DOHH2 (cell line): Measurements from ENCODE around the gene STRN.

Experiments
- H3F3A ChIP-seq: fragments of 200-600 bp; sonication (generic), shearing (Covaris generic); 2 replicates; pipeline ENCODE4 v1.6.0; 2016; ENCODE audit warnings: antibody characterized with exemption, mild to moderate bottlenecking; ENCODE audit not compliant: control insufficient read depth, insufficient read depth
- H3K27ac ChIP-seq: fragments of 200-600 bp; sonication (generic); 2 replicates; pipeline ENCODE4 v1.5.1; 2014; ENCODE audit warnings: low read depth, mild to moderate bottlenecking, low read length, moderate library complexity
- H3K27me3 ChIP-seq: fragments of 200-600 bp; sonication (generic); 2 replicates; pipeline ENCODE4 v1.6.1; 2014; ENCODE audit warnings: mild to moderate bottlenecking, low read length, mixed read lengths; ENCODE audit not compliant: control insufficient read depth
- H3K36me3 ChIP-seq: fragments of 200-600 bp; sonication (generic); 2 replicates; pipeline ENCODE4 v1.6.1; 2014; ENCODE audit warnings: mild to moderate bottlenecking, low read length, moderate library complexity, mixed read lengths; ENCODE audit not compliant: control insufficient read depth
- H3K4me1 ChIP-seq: fragments of 200-600 bp; sonication (generic); 2 replicates; pipeline ENCODE4 v1.6.1; 2014; ENCODE audit warnings: mild to moderate bottlenecking, low read length, mixed read lengths; ENCODE audit not compliant: control insufficient read depth
- H3K4me2 ChIP-seq: fragments of 200-600 bp; sonication (generic); 2 replicates; pipeline ENCODE4 v1.6.0; 2014; ENCODE audit warnings: mild to moderate bottlenecking, low read length, moderate library complexity
- H3K4me3 ChIP-seq: fragments of 200-600 bp; sonication (generic); 2 replicates; pipeline ENCODE4 v1.5.1; 2014; ENCODE audit warnings: mild to moderate bottlenecking, low read length, mixed read lengths
- H3K79me2 ChIP-seq: fragments of 200-600 bp; sonication (generic); 2 replicates; pipeline ENCODE4 v1.6.1; 2014; ENCODE audit warnings: mild to moderate bottlenecking, low read length, mixed read lengths; ENCODE audit not compliant: control insufficient read depth
- H3K9me2 ChIP-seq: fragments of 200-600 bp; sonication (generic); replicated peaks from 2 replicates; pipeline ENCODE4 v1.6.1; 2014; ENCODE audit warnings: mild to moderate bottlenecking, low read length, mixed read lengths; ENCODE audit not compliant: control insufficient read depth
- H3K9me3 ChIP-seq: fragments of 200-600 bp; sonication (generic); 2 replicates; pipeline ENCODE4 v1.6.1; 2014; ENCODE audit warnings: antibody characterized with exemption, low read length, mixed read lengths; ENCODE audit not compliant: control insufficient read depth, insufficient read depth
- H4K20me1 ChIP-seq: fragments of 200-600 bp; sonication (generic); 2 replicates; pipeline ENCODE4 v1.6.0; 2014; ENCODE audit warnings: low read depth, mild to moderate bottlenecking, antibody characterized with exemption, low read length, moderate library complexity; ENCODE audit not compliant: control insufficient read depth, insufficient read depth
- CTCF ChIP-seq: fragments of 200-600 bp; sonication (generic); IDR thresholded peaks from one replicate; pipeline ENCODE4 v1.5.1; 2014; ENCODE audit warnings: antibody characterized with exemption, mild to moderate bottlenecking, low read depth, low read length; ENCODE audit not compliant: poor library complexity, severe bottlenecking
- EZH2phosphoT487 ChIP-seq: fragments of 200-600 bp; sonication (generic); IDR thresholded peaks from 2 replicates; pipeline ENCODE4 v1.6.1; 2017; ENCODE audit warnings: borderline replicate concordance, mild to moderate bottlenecking, antibody characterized with exemption, low read length, moderate library complexity, mixed read lengths

STRN gene

GRCh38 chr2:36921984-36922383 lies 44.4 kb downstream of the STRN start:
- Histone ChIP-seq H3K4me2 (no peak overlapping the region), H3K27me3 (no peaks in the 10 kb centered on the region), H3K4me1 (peaks cover 7% of the 10 kb centered on the region), H3K27ac (no peak overlapping the region), H3F3A (peaks cover 8% of the 10 kb centered on the region), H3K9me2 (no peaks in the 10 kb centered on the region), H3K79me2 (no peaks in the 10 kb centered on the region), H3K36me3 (no peaks in the 10 kb centered on the region), H4K20me1 (no peaks in the 10 kb centered on the region), H3K4me3 (no peak overlapping the region), H3K9me3 (no peaks in the 10 kb centered on the region)
- TF ChIP-seq EZH2phosphoT487, result no peak
- no peak for TF ChIP-seq CTCF

GRCh38 chr2:36919041-36919837 lies 47.1 kb downstream of the STRN start:
- Histone ChIP-seq H3K36me3 (no peaks in the 10 kb centered on the region), H3K9me3 (no peaks in the 10 kb centered on the region), H3K4me3 (no peak overlapping the region), H3K27ac (no peak overlapping the region), H3K27me3 (no peaks in the 10 kb centered on the region), H3K4me2 (no peak overlapping the region), H4K20me1 (no peaks in the 10 kb centered on the region), H3K4me1 (peaks cover 12% of the 10 kb centered on the region), H3F3A (peaks cover 8% of the 10 kb centered on the region), H3K79me2 (no peaks in the 10 kb centered on the region), H3K9me2 (no peaks in the 10 kb centered on the region)
- TF ChIP-seq CTCF (no peak), EZH2phosphoT487 (no peak)

GRCh38 chr2:36918307-36918706 lies 48.0 kb downstream of the STRN start:
- Histone ChIP-seq H3K36me3 (no peaks in the 10 kb centered on the region), H3K4me2 (0 out of 2 replicates have a peak overlapping the region, but pooled peaks have one; percentile 5), H3K27ac (no peak overlapping the region), H3F3A (peaks cover 8% of the 10 kb centered on the region), H3K79me2 (no peaks in the 10 kb centered on the region), H3K9me3 (no peaks in the 10 kb centered on the region), H4K20me1 (no peaks in the 10 kb centered on the region), H3K4me1 (peaks cover 12% of the 10 kb centered on the region), H3K27me3 (no peaks in the 10 kb centered on the region), H3K4me3 (no peak overlapping the region), H3K9me2 (no peaks in the 10 kb centered on the region)
- TF ChIP-seq CTCF (no peak), EZH2phosphoT487 (no peak)
